T-helper 1 cell treated with Interleukin-12 subunit alpha and Interleukin-12 subunit beta and Interleukin-4 antibody, amounts not matched to agents 30 μg/mL and 1 μg/mL, for 36 hours (primary cell): ENCODE data around the gene IDH3A.

ENCODE experiments used
- H3K27ac Mint-ChIP-seq: one replicate; pipeline ENCODE4 v1.8.0; 2021; ENCODE audit warnings: mild to moderate bottlenecking, mixed read lengths
- H3K27me3 Mint-ChIP-seq: one replicate; pipeline ENCODE4 v1.8.0; 2021; ENCODE audit warnings: low read depth, mixed read lengths
- H3K36me3 Mint-ChIP-seq: one replicate; pipeline ENCODE4 v1.8.0; 2021; ENCODE audit warnings: low read depth, mixed read lengths
- H3K4me1 Mint-ChIP-seq: one replicate; pipeline ENCODE4 v1.8.0; 2021; ENCODE audit warnings: low read depth, mixed read lengths
- H3K4me3 Mint-ChIP-seq: one replicate; pipeline ENCODE4 v1.8.0; 2021; ENCODE audit warnings: mild to moderate bottlenecking, moderate library complexity, mixed read lengths
- H3K9me3 Mint-ChIP-seq: one replicate; pipeline ENCODE4 v1.8.0; 2021; ENCODE audit warnings: mixed read lengths

Gene IDH3A

GRCh38 chr15:78197632-78198031 is 48.5 kb downstream of the IDH3A start:
- Mint-ChIP-seq H3K27ac (no peak overlapping the region), H3K4me1 (no peaks in the 10 kb centered on the region), H3K4me3 (no peak overlapping the region), H3K36me3 (no peaks in the 10 kb centered on the region), H3K9me3 (no peaks in the 10 kb centered on the region), H3K27me3 (peaks cover 8% of the 10 kb centered on the region)

GRCh38 chr15:78200276-78200930 is 51.2 kb downstream of the IDH3A start:
- Mint-ChIP-seq H3K4me3 (no peak overlapping the region), H3K27me3 (peaks cover 8% of the 10 kb centered on the region), H3K27ac (no peak overlapping the region), H3K4me1 (no peaks in the 10 kb centered on the region), H3K9me3 (no peaks in the 10 kb centered on the region), H3K36me3 (no peaks in the 10 kb centered on the region)

GRCh38 chr15:78201281-78202190 is 52.4 kb downstream of the IDH3A start:
- Mint-ChIP-seq H3K36me3 (no peaks in the 10 kb centered on the region), H3K9me3 (no peaks in the 10 kb centered on the region), H3K4me1 (no peaks in the 10 kb centered on the region), H3K27ac (no peak overlapping the region), H3K4me3 (no peak overlapping the region), H3K27me3 (peaks cover 8% of the 10 kb centered on the region)

GRCh38 chr15:78203346-78204225 is 54.4 kb downstream of the IDH3A start:
- Mint-ChIP-seq H3K9me3 (no peaks in the 10 kb centered on the region), H3K36me3 (no peaks in the 10 kb centered on the region), H3K27ac (no peak overlapping the region), H3K4me3 (no peak overlapping the region), H3K4me1 (no peaks in the 10 kb centered on the region), H3K27me3 (peaks cover 6% of the 10 kb centered on the region)

- peaks cover 4% of the 10 kb centered on the region for H3K27me3 Mint-ChIP-seq
- no peaks in the 10 kb centered on the region for H3K4me1 Mint-ChIP-seq
- no peak overlapping the region for H3K27ac Mint-ChIP-seq
- no peaks in the 10 kb centered on the region for H3K9me3 Mint-ChIP-seq
- no peaks in the 10 kb centered on the region for H3K36me3 Mint-ChIP-seq
- no peak overlapping the region for H3K4me3 Mint-ChIP-seq
These were observed 55.5 kb downstream of the IDH3A start for GRCh38 chr15:78204351-78205309.

- H3K9me3 Mint-ChIP-seq = no peaks in the 10 kb centered on the region
- H3K4me1 Mint-ChIP-seq = no peaks in the 10 kb centered on the region
- no peak overlapping the region for H3K4me3 Mint-ChIP-seq
- H3K27ac Mint-ChIP-seq = no peak overlapping the region
- no peaks in the 10 kb centered on the region for H3K36me3 Mint-ChIP-seq
- H3K27me3 Mint-ChIP-seq = peaks cover 4% of the 10 kb centered on the region
These were observed 56.2 kb downstream of the IDH3A start for GRCh38 chr15:78205337-78205736.

- H3K4me1 Mint-ChIP-seq = no peaks in the 10 kb centered on the region
- no peak overlapping the region for H3K27ac Mint-ChIP-seq
- peaks cover 4% of the 10 kb centered on the region for H3K27me3 Mint-ChIP-seq
- H3K4me3 Mint-ChIP-seq = no peak overlapping the region
- H3K9me3 Mint-ChIP-seq = no peaks in the 10 kb centered on the region
- H3K36me3 Mint-ChIP-seq = no peaks in the 10 kb centered on the region
These were observed 56.7 kb downstream of the IDH3A start for GRCh38 chr15:78205856-78206255.

- no peaks in the 10 kb centered on the region for H3K4me1 Mint-ChIP-seq
- no peak overlapping the region for H3K4me3 Mint-ChIP-seq
- H3K27me3 Mint-ChIP-seq = peaks cover 4% of the 10 kb centered on the region
- no peaks in the 10 kb centered on the region for H3K36me3 Mint-ChIP-seq
- no peaks in the 10 kb centered on the region for H3K9me3 Mint-ChIP-seq
- H3K27ac Mint-ChIP-seq = no peak overlapping the region
These were observed 57.4 kb downstream of the IDH3A start for GRCh38 chr15:78206326-78207109.

- no peak overlapping the region for H3K27ac Mint-ChIP-seq
- peaks cover 10% of the 10 kb centered on the region for H3K27me3 Mint-ChIP-seq
- H3K9me3 Mint-ChIP-seq = no peaks in the 10 kb centered on the region
- no peak overlapping the region for H3K4me3 Mint-ChIP-seq
- H3K36me3 Mint-ChIP-seq = no peaks in the 10 kb centered on the region
- no peaks in the 10 kb centered on the region for H3K4me1 Mint-ChIP-seq
These were observed 57.9 kb downstream of the IDH3A start for GRCh38 chr15:78207110-78207458.

GRCh38 chr15:78207641-78208340 is 58.6 kb downstream of the IDH3A start:
- H3K27me3 Mint-ChIP-seq = peaks cover 8% of the 10 kb centered on the region
- H3K27ac Mint-ChIP-seq = no peak overlapping the region
- H3K9me3 Mint-ChIP-seq = no peaks in the 10 kb centered on the region
- no peaks in the 10 kb centered on the region for H3K4me1 Mint-ChIP-seq
- H3K4me3 Mint-ChIP-seq = no peak overlapping the region
- H3K36me3 Mint-ChIP-seq = no peaks in the 10 kb centered on the region

- no peak overlapping the region for H3K27ac Mint-ChIP-seq
- no peaks in the 10 kb centered on the region for H3K4me1 Mint-ChIP-seq
- H3K27me3 Mint-ChIP-seq = peaks cover 8% of the 10 kb centered on the region
- no peak overlapping the region for H3K4me3 Mint-ChIP-seq
- H3K9me3 Mint-ChIP-seq = no peaks in the 10 kb centered on the region
- H3K36me3 Mint-ChIP-seq = no peaks in the 10 kb centered on the region
These were observed 59.2 kb downstream of the IDH3A start for GRCh38 chr15:78208341-78208844.

GRCh38 chr15:78208887-78209645 is 59.9 kb downstream of the IDH3A start:
- Mint-ChIP-seq H3K27me3 (peaks cover 8% of the 10 kb centered on the region), H3K4me3 (no peak overlapping the region), H3K36me3 (no peaks in the 10 kb centered on the region), H3K4me1 (no peaks in the 10 kb centered on the region), H3K9me3 (no peaks in the 10 kb centered on the region), H3K27ac (no peak overlapping the region)
